ENCODE measurements around the gene PRND. TPM values are rescaled to one million over a fixed set of nuclear protein-coding genes. Genes with fewer than 3 reads are reported as not detected.
"Not testable (repeated sequence)": the region's sequence is repeated elsewhere in the genome, so short reads cannot be mapped to it uniquely, and the experiment has no call there.

Gene PRND
- total and polyA plus RNA-seq, 2 of the 4 experiments (the other 2 are of a cell fraction): not detected

GRCh38 chr20:4772132-4772531, 50.4 kb downstream of the PRND start:
- in situ Hi-C loops (cut with MboI; ENCODE audit: low sequenced_read_pairs): no loop called here
- no TSS peak for BruUV-seq (replicated peaks)
- CTCF ChIA-PET: no interaction called here
- Histone ChIP-seq H2AK9ac (replicated peaks; ENCODE audit: low read depth, low read length, poor library complexity) (no peak overlapping the region), H3K56ac (ENCODE audit: extremely low read depth, insufficient read depth, low read length) (no peak overlapping the region), H2BK5ac (ENCODE audit: low read depth, low read length, poor library complexity, severe bottlenecking) (no peak overlapping the region), H3K9ac (ENCODE audit: low read depth, low read length) (no peak overlapping the region), H3K9me3 (ENCODE audit: control insufficient read depth, insufficient read depth, low read length) (peaks cover 10% of the 10 kb centered on the region), H2BK15ac (ENCODE audit: low read depth, low read length) (no peak overlapping the region), H2BK20ac (ENCODE audit: low read depth, low read length) (no peak overlapping the region), H4K20me1 (ENCODE audit: insufficient read depth, low read length) (no peaks in the 10 kb centered on the region), H3K14ac (replicated peaks; ENCODE audit: low read depth, low read length) (no peak overlapping the region), H3K36me3 (ENCODE audit: control insufficient read depth, insufficient read depth, low read length) (no peaks in the 10 kb centered on the region), H3K27ac (ENCODE audit: insufficient read depth, low read length) (no peak overlapping the region), H2AFZ (replicated peaks; ENCODE audit: low read length, poor library complexity) (no peak overlapping the region), H3K4me2 (ENCODE audit: low read depth, low read length) (no peak overlapping the region), H3K79me1 (ENCODE audit: low read depth in 1 of 2, low read length in 2 of 2) (no peaks in the 10 kb centered on the region), H3K23ac (ENCODE audit: low read depth, low read length) (no peak overlapping the region), H3K4ac (ENCODE audit: low read depth, low read length) (no peak overlapping the region), H3K9me1 (ENCODE audit: insufficient read depth, low read length) (no peaks in the 10 kb centered on the region), H4K8ac (ENCODE audit: low read depth in 2 of 2, low read length in 2 of 2) (no peak overlapping the region), H2AK5ac (ENCODE audit: low read depth, low read length) (no peak overlapping the region), H3K27me3 (ENCODE audit: control insufficient read depth, insufficient read depth, low read length) (no peaks in the 10 kb centered on the region; the same call in 1 of the 2 replicates), H3K18ac (ENCODE audit: low read depth, low read length) (no peak overlapping the region), H4K91ac (ENCODE audit: insufficient read depth, low read depth, low read length) (no peak overlapping the region), H4K5ac (ENCODE audit: low read depth, low read length) (no peak overlapping the region), H3K4me3 (ENCODE audit: insufficient read depth, low read depth, low read length) (no peak overlapping the region), H3K4me1 (ENCODE audit: control insufficient read depth, insufficient read depth, low read length) (no peaks in the 10 kb centered on the region), H2BK120ac (ENCODE audit: low read depth, low read length) (no peak overlapping the region)
- ATAC-seq (ENCODE audit: low read depth) (no peak), DNase-seq (no peak)
- dilution Hi-C loops (cut with HindIII; ENCODE audit: low sequenced_read_pairs, unreplicated experiment): no loop called here
- WGBS, 2 experiments (ENCODE audit: extremely low coverage in 2 of 2, insufficient read length in 1 of 2): 86% methylated on average over 1 of the region's 3 CpGs; no CpG with 5 or more reads in 1 of the 2 experiments
- TF ChIP-seq RCOR1 (IDR thresholded peaks at IDR 0.05; ENCODE audit: insufficient replicate concordance, low read length) (no peak), MAZ (IDR thresholded peaks at IDR 0.05; ENCODE audit: borderline replicate concordance, low read depth, low read length) (no peak), MAFK (IDR thresholded peaks at IDR 0.05; ENCODE audit: low read depth, low read length) (no peak), FOS (IDR thresholded peaks at IDR 0.05; ENCODE audit: low read depth, low read length) (no peak), NFE2L2 (IDR thresholded peaks at IDR 0.05; ENCODE audit: low read depth, low read length) (no peak), CTCF (conservative IDR thresholded peaks at IDR 0.05; ENCODE audit: low read depth, low read length) (no peak), CHD1 (IDR thresholded peaks at IDR 0.05; ENCODE audit: low read depth, low read length) (no peak)
- POLR2A ChIA-PET (ENCODE audit: unreplicated experiment): no interaction called here
- intact Hi-C loops (cut with micrococcal nuclease): no loop called here

DNA sequence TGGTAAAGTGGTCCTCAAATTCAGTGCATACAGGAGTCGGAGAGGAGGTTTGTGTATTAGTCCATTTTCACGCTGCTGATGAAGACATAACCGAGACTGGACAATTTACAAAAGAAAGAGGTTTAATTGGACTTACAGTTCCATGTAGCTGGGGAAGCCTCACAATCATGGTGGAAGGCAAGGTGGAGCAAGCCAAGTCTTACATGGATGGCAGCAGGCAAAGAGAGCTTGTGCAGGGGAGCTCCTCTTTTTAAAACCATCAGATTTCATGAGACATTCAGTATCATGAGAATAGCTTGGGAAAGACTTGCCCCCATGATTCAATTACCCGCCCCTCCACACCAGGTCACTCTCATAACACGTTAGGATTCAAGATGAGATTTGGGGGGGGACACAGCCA, 51.3 kb downstream of the PRND start:
- H3K4me1 ChIP-seq (ENCODE audit: control insufficient read depth, insufficient read depth, low read length); intact Hi-C loops (cut with micrococcal nuclease); H2AK9ac ChIP-seq (replicated peaks; ENCODE audit: low read depth, low read length, poor library complexity); POLR2A ChIA-PET (ENCODE audit: unreplicated experiment); BruUV-seq (replicated peaks); H4K20me1 ChIP-seq (ENCODE audit: insufficient read depth, low read length); H3K14ac ChIP-seq (replicated peaks; ENCODE audit: low read depth, low read length); H3K56ac ChIP-seq (ENCODE audit: extremely low read depth, insufficient read depth, low read length); H3K36me3 ChIP-seq (ENCODE audit: control insufficient read depth, insufficient read depth, low read length); H3K9ac ChIP-seq (ENCODE audit: low read depth, low read length); H3K79me1 ChIP-seq (ENCODE audit: low read depth in 1 of 2, low read length in 2 of 2); H2AK5ac ChIP-seq (ENCODE audit: low read depth, low read length); H3K4me2 ChIP-seq (ENCODE audit: low read depth, low read length); in situ Hi-C loops (cut with MboI; ENCODE audit: low sequenced_read_pairs); H2BK5ac ChIP-seq (ENCODE audit: low read depth, low read length, poor library complexity, severe bottlenecking); H4K5ac ChIP-seq (ENCODE audit: low read depth, low read length); H3K27me3 ChIP-seq (ENCODE audit: control insufficient read depth, insufficient read depth, low read length); H3K27ac ChIP-seq (ENCODE audit: insufficient read depth, low read length); H4K91ac ChIP-seq (ENCODE audit: insufficient read depth, low read depth, low read length); H3K4me3 ChIP-seq (ENCODE audit: insufficient read depth, low read depth, low read length); H3K23ac ChIP-seq (ENCODE audit: low read depth, low read length); H2BK15ac ChIP-seq (ENCODE audit: low read depth, low read length); H2BK20ac ChIP-seq (ENCODE audit: low read depth, low read length); H3K9me1 ChIP-seq (ENCODE audit: insufficient read depth, low read length); H3K4ac ChIP-seq (ENCODE audit: low read depth, low read length); H3K18ac ChIP-seq (ENCODE audit: low read depth, low read length); H2AFZ ChIP-seq (replicated peaks; ENCODE audit: low read length, poor library complexity); ATAC-seq (ENCODE audit: low read depth); DNase-seq; dilution Hi-C loops (cut with HindIII; ENCODE audit: low sequenced_read_pairs, unreplicated experiment); H2BK120ac ChIP-seq (ENCODE audit: low read depth, low read length); H4K8ac ChIP-seq (ENCODE audit: low read depth in 2 of 2, low read length in 2 of 2): not testable (repeated sequence)
- H3K9me3 ChIP-seq (ENCODE audit: control insufficient read depth, insufficient read depth, low read length): peaks cover 10% of the 10 kb centered on the region
- WGBS, 2 experiments (ENCODE audit: extremely low coverage in 2 of 2, insufficient read length in 1 of 2): 48% methylated on average over 2 of the region's 5 CpGs; no CpG with 5 or more reads in 1 of the 2 experiments
- CTCF ChIA-PET: interaction anchor here (0.6 kb wide), 1 partner anchor 9 kb away, joined by 3 read pairs; no protein-coding TSS in a partner anchor

All from IMR-90 (cell line).